ENCODE measurements around the gene CENPU.

GRCh38 chr4:184775854-184776555 is 42.1 kb upstream of the CENPU start:
- TF ChIP-seq GTF2F1 (IDR thresholded peaks at IDR 0.05; ENCODE audit: borderline replicate concordance, low read depth, low read length), result no peak
- no peak for TF ChIP-seq POLR2A (IDR thresholded peaks at IDR 0.05; ENCODE audit: control extremely low read depth in 1 of 2, low read depth in 2 of 2, low read length in 2 of 2)
- no peak for TF ChIP-seq CTCF (IDR thresholded peaks at IDR 0.05; ENCODE audit: control extremely low read depth in 1 of 3, insufficient read depth in 1 of 3, low read depth in 1 of 3, low read length in 3 of 3)
- TF ChIP-seq FOSL1 (IDR thresholded peaks at IDR 0.05; ENCODE audit: insufficient read depth, low read depth, low read length), result no peak
- no peak for TF ChIP-seq MAX (IDR thresholded peaks at IDR 0.05)
- no peak for TF ChIP-seq POLR2AphosphoS5 (IDR thresholded peaks at IDR 0.05; ENCODE audit: low read depth, low read length)
- TF ChIP-seq YY1 (IDR thresholded peaks at IDR 0.05; ENCODE audit: low read depth, low read length), result no peak
- TF ChIP-seq EZH2 (IDR thresholded peaks at IDR 0.05; ENCODE audit: low read depth, low read length, severe bottlenecking), result no peak
- no peak for TF ChIP-seq TCF12 (IDR thresholded peaks at IDR 0.05; ENCODE audit: low read depth, low read length)

Data from H1 (cell line).